NCI-H146 (cell line): ENCODE results near the gene KRT13.
A peak's percentile ranks its signal among the peaks of the same experiment; 100 is the strongest.

Experiments
- DNase-seq: peaks from one replicate; lab custom pipeline; 2025; lab: John Stamatoyannopoulos, UW

The KRT13 gene

DNA sequence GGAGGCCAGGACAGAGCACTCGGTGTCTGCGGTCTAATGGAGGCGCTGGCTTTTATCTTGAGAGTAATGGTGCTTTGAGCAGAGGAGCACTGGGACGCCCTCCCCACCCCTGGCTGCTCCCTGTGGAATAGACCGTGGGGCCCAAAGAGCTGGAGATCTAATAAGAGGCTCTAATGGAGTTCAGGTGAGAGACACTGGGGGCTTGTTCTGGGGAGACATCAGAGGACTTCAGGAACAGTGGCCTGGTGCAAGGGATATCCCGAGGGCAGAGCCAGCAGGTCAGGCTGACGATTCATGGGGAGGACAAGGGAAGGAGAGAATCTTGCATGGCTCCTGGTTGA lies 32.2 kb upstream of the KRT13 start:
- no peak for DNase-seq

DNA sequence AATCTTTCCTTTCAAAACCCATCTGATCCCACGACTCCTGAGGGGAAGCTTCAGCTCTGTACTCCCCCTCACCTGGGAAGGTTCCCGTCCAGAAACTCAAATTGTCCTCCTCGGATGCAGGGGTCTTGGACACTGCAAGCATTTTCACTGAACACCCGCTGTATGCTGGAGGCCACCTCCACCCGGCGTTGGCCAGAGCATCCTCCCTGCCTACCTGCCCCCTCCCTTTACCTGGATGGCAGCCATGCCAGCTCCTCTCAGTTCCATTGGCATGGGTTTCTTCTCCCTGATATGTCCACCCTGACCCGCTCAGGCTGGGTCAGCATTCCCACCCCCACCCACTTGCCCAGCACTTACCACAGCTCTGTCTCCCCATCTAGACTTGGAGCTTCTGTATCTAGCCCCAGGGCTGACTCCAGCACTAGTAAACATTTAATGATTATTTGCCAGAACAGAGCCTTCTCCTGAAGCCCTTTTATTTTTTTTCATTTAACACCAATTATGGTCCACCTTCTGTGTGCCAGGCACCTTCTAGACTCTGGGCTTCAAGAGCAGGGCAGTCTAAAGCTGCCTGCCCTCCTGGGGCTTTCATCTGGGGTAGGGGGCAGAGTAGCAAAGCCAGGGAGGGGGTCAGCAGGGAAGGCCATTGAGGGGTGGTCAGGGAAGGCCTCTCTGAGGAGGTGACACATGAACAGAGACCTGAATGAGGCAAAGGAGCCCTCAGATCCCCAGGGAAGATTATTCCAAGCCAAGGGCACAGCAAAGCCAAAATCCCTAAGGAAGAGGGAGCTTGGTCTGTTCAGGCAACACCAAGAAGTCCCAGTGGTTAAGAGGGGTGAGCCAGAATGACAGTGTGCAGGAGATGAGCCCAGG lies 31.6 kb upstream of the KRT13 start:
- DNase-seq: no peak

- no peak for DNase-seq
Measured at GRCh38 chr17:41535764-41536481, 30.5 kb upstream of the KRT13 start.

DNA sequence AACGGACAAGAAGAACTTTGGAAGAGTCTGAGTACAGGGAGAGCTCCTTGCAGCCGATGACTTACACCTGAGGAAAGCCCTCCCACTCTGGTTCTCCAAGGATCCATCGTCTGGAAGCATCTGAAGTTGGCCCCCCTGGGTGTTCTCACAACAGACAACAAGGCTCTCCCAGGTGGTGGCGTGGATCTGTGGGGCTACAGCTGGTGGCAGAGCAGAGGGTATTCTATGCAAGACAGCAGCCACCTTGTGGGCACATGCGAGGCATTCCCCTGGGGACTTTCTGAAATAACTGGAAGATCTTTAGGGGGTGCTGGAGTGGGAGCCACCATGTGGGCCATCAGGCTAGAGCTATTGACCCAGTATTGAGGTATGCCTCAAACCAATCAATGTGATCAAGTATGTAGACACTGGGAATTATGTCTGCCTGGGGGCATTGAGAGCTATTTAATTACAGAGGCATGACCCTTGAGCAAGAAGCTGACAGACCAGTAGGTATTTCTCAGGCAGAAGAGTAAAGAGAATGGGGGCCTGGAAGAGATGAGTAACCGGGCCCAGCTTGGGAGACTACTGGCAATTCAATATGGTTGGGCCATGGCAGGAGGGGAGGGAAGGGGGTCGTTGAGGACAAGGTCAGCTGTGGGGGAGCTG lies 29.6 kb upstream of the KRT13 start:
- no peak for DNase-seq

DNA sequence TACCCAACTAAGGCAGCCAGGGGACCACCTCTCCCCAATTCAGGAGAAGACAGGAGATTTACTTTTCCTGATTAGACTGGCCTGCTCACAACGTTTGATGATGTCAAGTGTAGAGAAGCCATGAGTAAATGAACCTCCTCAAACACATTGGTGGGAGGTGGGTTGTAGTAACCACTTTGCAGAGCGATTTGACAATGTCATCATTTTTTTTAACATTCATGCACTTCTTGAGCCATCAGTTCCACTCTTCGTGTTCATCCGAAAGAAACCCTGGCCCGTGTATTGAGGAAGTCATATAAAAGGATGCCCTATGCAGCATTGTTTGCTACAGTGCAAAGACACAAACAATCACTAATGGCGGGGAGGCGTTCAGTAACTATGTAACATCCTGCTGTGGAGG lies 28.2 kb upstream of the KRT13 start:
- DNase-seq: no peak

- no peak for DNase-seq
Measured at GRCh38 chr17:41532947-41533570, 27.6 kb upstream of the KRT13 start.

- DNase-seq: no peak
Measured at GRCh38 chr17:41531993-41532392, 26.6 kb upstream of the KRT13 start.

GRCh38 chr17:41530062-41531048 lies 24.9 kb upstream of the KRT13 start:
- peak; percentile 38 for DNase-seq

DNA sequence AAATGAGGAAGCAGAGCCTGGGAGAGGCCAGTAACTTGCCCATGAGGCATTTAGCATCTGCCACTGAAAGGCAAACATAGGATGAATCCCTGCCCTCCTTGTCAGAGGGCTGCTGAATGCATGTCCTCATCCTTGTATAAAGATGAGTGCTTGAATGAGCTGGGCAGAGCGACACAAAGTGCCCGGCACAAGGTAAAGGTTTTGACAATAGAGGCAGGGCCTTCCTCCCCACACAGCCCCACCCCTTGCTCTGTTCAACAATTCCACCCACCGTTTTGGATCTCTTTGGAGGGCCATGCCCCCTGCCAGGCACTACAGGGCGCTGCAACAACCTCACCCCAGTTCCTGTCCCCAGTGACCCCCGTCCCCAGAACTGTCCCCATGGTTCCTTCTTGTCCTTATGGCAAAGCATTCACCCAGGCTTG lies 24.1 kb upstream of the KRT13 start:
- peak; percentile 43 for DNase-seq

DNA sequence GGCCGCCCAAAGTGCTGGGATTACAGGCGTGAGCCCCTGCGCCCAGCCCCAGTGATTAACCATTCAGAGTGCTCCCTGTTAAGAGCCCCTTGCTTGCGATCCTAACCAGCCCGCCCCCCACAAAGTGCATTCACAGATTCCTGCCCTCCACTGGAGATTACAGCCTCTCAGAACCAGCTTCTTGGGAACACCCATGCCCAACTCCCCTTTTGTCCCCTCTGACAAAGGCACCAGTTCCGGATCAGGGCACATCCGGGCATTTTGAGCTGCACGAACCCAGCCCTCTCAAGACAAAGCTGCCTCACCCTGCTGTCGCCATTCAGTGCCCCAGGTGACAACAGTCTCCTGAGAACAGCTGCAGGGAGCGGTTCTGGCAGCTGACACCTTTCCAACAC lies 23.5 kb upstream of the KRT13 start:
- DNase-seq: peak; percentile 74

GRCh38 chr17:41527063-41528023 lies 21.9 kb upstream of the KRT13 start:
- DNase-seq: peak; percentile 65

DNA sequence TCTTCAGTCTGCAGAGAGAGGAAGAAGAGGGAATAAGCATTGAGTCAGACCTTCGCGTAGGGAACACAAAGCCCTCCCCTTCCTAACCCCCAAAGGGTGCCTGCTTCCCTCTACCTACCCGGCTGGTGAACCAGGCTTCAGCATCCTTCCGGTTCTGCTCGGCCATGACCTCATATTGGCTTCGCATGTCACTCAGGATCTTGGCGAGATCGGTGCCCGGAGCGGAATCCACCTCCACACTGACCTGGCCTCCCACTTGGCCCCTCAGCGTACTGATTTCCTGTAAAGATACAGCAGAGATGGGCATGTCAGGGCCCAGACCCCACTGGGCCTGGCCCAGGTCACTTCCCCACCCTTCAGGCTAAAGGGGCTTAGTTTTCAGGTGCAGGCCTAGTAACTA lies 18.8 kb upstream of the KRT13 start:
- DNase-seq: no peak

DNA sequence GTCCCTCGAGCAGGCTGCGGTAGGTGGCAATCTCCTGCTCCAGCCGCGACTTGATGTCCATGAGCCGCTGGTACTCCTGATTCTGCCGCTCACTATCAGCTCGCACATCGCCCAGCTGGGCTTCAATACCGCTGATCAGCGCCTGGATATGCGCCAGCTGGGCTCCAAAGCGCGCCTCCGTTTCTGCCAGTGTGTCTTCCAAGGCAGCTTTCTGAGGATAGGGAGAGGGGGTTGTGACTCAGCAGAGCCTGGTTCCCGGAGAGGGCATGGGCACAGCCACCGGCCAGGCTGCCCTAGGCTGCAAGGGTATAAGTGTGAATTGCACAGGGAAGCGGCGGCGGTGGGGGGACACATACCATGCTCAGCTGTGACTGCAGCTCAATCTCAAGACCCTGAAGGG lies 18.4 kb upstream of the KRT13 start:
- no peak for DNase-seq

DNA sequence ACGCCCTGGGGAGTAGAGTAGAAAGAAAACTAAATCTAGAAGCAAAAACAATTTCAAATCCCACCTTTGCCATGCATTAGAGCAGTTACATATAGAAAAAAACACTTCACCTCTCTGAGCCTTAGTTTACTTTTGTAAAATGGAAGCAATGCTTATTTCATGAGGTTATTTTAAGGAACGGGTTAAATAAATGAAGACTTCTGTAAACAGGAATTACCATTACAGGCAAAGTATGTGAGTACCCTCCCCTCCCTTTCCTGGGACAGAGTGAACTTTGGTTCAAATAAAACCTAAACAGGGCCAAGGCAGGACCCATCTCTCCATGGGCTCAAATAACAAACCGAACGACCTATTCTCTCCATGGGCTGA lies 17.8 kb upstream of the KRT13 start:
- no peak for DNase-seq

DNA sequence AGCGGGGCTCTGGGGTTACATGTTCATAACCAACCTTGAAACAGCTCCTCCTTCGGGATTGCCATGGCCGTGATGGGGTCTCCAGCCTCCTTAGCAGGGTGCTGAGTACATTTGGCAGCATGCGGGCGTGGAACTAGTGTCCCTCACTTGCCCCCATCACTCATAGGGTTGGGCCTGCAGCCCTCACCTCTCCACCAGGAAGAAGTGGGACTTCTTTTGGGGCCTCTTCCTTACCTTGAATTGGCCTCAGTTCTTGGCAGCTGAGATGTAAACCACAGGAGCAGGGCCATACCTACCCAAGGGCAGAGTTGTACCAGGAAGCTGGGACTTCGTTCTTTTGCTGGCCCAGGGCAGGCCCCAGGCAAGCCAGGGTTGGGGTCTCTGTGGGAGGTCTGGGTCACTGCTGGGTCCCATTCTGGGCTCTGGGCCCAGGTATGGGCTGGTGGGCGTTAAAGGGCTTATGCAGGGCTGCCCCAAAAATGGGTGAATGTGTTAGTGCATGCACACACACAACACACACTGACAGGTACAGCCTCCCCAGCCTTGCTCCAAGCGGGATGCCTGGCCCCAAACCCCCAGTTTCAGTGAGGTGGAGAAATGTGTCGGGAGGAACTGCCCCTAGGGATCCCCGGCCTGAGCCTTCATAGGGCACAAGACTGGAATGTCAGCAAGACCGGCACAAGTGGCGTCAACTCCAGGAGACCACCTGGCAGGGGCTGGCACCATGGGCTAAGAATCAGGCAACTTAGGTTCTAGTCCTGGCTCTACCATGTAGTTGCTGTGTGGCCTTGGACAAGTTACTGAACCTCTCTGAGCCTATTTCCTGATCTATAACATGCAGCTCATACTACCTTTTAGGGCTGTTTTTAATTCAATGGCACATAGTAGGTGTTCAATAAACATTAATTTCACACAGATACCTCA lies 17.2 kb upstream of the KRT13 start:
- no peak for DNase-seq

- no peak for DNase-seq
Measured at GRCh38 chr17:41521574-41522261, 16.3 kb upstream of the KRT13 start.

- DNase-seq: peak; percentile 89
Measured at GRCh38 chr17:41520821-41521521, 15.6 kb upstream of the KRT13 start.
